HCT116 (cell line): ENCODE results near the gene SCGB2B2.

ENCODE experiments used
- EZH2phosphoT487 ChIP-seq: fragments of 200-600 bp; IDR thresholded peaks from 2 replicates; pipeline ENCODE4 v1.6.1; 2018; ENCODE audit warnings: antibody characterized with exemption, borderline replicate concordance
- FOSL1 ChIP-seq: IDR thresholded peaks from 2 replicates; pipeline ENCODE4 v1.6.1; 2012; ENCODE audit warnings: low read depth
- POLR2A ChIP-seq: IDR thresholded peaks from 2 replicates; pipeline ENCODE4 v1.7.0; 2011; ENCODE audit warnings: borderline replicate concordance; ENCODE audit not compliant: insufficient read depth, insufficient read length; ENCODE audit errors: extremely low read depth

DNA sequence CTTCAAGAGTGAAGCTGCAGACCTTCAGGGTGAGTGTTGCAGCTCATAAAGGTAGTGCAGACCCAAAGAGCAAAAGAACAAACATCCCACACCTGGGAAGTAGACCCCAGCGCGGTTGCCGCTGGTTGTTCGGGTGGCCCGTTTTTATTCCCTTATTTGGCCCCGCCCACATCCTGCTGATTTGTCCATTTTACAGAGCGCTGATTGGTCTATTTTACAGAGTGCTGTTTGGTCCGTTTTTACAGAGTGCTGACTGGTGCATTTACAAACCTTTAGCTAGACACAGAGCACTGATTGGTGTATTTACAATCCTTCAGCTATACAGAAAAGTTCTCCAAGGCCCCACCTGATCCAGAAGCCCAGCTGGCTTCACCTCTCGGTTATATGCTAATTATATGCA is 1.0 kb downstream of the SCGB2B2 start:
- TF ChIP-seq EZH2phosphoT487 (no peak), POLR2A (no peak), FOSL1 (no peak)
